ENCODE data around the gene PLCB3.

GRCh38 chr11:64248578-64248977 is 2.8 kb upstream of the PLCB3 start:
- TF ChIP-seq CTCF (conservative IDR thresholded peaks at IDR 0.05; ENCODE audit: low read depth, low read length) (no peak), EZH2 (IDR thresholded peaks at IDR 0.05; ENCODE audit: borderline replicate concordance, low read depth, low read length, poor library complexity, severe bottlenecking) (no peak)
